NCI-H1930 (cell line): ENCODE results near the gene HDAC3.
A peak's percentile ranks its signal among the peaks of the same experiment; 100 is the strongest.

ENCODE experiments used
- DNase-seq, 2 experiments: peaks; one replicate each; lab custom pipeline; 2025; lab: John Stamatoyannopoulos, UW

HDAC3 gene

DNA sequence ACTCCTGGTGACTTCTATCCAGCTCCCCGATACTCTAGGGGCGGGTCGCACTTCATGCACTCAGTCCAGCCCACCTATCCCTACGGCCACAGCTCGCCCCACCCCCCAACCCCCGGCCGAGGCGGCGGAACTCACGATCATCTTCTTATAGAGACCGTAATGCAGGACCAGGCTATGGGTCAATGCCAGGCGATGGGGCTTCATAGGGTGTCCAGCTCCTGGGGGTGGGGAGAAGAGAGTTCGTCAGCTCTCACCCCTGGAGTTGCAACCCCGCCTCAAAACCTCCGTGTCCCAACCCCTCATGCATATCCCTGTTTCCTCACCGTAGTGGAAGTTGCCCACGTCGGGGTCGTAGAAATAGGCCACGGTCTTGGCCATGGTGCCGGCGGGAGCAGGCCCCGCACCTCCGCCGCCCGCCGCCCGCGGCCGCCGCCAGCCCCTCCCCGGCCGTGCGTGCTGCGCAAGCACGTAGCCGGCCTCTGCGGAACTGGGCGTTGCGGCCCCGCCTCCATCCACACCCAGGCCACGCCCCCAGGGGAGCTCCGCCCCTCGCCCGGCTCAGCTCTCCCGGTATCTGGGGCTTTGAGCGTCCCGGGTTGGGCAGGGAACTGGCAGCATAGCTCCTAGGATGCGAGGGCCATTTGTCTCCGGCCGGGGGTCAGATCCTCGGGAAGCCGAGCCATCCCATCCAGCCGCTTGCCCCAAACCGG lies at the start of gene HDAC3, which contains the start of gene RELL2:
HDAC3 (minus strand) TSS at position 437 of the 710 bp plus-strand sequence; CDS start at position 378, 59 bp downstream.
RELL2 (plus strand) TSS at position 585 of the 710 bp plus-strand sequence. CDS start 1,229 bp downstream, outside the sequence.
- DNase-seq, result peak; percentile 44 to 83

DNA sequence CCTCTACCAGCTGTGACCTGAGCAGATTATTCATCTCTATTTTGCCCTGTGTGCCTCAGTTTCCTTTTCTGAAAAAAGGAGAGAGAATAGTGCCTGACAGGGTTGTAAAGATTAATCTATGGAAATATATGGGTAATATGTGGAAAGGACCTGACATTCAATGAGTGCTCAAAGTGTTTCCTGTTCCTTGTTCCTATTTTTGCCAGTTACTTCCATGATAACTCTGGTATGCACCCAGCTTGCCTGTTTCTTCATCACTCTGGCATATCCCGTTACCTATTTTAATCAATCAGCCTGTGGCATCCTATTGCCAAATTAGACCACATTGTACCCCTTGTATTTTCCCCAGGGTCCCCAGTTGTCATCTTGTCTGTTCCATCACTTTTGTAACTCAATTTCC lies 48.9 kb upstream of the HDAC3 start:
- no peak for DNase-seq

DNA sequence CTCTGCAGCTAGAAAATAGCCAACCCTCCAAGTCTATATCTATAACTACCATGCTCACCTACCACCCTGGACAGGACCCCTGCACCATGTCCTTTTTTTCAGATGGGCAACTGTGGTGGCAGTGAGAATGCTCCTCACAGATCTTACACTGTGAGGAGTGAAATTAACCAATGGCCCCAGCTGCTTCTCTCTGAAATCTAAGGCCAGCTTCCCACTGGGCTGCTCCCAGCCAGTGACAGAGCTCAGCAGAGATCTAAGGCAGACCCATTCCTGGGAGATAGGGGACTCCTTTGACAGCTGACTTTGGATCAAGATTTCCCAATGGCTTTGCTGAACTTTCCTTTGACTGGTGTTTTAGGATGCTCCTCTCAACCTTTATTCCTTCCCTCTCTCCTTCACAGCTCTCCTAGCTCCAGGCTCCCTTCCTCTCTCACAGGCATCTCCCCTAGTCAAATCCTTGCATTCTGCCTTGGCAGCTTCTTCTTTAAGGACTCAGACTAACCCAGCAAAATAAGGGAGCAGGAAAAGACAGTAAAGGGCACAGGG lies 47.0 kb upstream of the HDAC3 start:
- DNase-seq, result no peak

DNA sequence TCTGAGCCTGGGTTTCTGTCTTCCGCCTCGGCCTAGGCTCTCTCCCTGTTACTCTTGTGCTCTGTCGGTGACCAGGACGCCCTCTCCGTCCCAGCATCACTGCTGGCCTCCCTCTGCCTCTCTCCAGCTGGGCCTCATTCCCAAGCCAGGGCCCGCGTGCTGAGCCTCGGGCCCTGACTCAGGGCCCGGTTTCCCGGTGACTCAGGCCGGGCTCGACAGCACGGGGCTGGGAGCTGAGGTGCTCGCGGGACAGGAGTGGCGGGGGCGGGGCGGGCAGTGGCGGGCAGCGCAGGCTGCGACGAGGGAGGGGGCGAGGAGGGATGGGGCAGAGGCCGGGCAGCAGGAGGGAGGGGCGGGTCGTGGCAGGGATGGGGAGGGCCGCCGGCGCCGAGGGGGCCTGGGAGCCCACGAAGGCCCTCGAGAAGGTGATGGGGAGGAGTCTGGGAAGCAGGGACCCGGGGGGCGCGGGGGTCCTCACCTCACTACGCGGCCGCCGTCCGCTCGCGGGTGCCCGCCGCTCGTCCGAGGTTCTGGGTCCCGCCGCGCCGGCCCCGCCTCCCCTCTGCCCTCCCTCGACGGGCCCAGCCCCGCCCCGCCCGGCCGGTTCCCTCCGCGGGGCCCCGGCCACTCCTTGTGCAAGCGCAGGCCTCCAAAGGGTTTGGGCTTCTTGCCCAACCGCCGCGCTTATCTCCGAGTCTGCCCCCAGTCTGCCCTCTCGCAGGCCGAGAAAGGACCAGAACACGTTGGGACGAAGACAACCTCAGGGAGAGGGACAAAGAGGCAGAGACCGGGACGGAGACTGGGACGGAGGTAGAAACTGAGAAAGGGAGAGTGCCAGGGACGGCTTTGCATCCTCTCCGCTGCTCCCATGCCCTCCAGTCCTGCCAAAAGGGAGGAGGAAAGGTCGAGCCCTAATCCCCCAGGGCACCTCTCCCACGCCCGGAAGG lies 45.3 kb upstream of the HDAC3 start, which contains the start of gene ARAP3:
ARAP3 (minus strand) TSS at position 536 of the 947 bp plus-strand sequence. CDS start 1,744 bp downstream, outside the sequence.
- no peak for DNase-seq

DNA sequence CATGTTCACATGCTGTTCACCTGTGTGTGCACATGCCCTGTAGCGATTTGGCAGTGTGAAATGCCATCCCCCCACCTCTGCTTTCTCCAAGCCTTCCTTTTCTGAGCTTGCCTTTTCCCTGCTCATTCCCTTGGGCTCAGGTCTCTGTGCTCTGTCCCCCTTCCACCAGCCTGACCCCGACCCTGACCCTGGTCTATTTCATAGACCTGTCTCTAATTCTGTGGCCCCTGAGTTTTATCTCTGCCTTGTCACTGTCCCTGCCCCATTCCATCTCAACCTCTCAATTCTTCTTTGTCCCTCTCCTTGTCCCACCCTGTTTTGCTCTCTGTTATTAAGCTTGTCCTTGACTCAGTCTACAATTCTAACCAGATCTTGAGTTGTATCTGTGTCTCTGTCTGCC lies 44.6 kb upstream of the HDAC3 start:
- DNase-seq, result no peak

DNA sequence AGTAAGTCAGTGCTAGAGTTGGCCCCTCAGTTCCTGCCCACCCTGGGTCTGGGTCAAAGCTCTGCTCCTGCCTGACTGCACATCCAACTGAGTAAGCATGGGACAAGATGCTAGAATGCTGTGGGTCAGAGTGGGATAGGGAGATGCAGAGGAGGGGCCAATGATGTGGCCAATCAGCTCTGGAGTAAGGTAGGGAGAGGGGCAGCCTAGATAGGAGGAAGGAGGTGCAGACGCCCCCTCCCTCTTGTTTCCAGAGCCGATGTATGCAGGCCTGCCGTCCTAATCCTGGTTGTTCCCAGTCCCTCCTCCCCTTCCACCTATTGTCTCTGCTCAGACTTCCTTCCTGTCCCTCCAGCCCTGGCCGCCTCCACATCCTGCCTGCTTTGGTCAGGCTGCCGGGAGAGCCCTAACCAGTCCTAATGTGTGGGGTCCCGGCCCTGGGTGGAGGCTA lies 44.1 kb upstream of the HDAC3 start:
- no peak for DNase-seq

DNA sequence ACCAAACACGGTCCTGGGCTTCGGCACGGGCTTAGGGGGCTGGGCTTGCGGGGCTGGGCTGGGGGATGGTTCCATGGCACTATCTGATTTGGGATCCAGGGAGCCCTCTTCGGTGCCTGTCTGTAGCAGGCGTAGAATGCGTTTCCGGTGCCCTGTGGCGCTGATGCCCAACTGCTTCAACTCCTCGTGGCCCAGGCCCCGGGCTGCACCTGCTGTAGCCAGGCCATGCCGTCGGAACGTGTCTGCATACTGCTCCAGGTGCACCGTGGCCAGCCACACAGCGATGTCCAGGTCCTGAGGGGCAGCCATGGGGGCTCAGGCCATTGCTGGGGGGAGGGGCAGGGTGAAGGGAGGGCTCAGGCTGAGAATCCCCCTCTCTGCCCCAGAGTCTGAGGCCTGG lies 43.5 kb upstream of the HDAC3 start:
- DNase-seq, result no peak

DNA sequence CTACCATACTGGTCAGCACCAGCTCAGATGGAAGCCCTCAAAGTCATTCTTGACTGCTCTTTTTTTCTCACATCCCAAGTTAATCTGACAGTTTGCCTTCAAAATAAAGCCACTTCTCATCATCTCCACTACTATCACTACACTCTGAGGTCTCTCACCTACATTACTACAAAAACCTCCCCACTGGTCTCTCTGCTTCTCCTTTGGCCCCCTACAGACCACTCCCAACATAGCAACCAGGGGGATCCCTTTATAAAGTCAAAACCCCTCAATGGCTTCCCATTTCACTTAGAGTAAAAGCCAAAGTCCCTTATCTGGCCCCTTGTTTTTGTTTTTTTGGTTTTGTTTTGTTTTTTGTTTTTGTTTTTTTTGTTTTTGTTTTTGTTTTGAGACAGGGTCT lies 40.8 kb upstream of the HDAC3 start:
- DNase-seq, result no peak

DNA sequence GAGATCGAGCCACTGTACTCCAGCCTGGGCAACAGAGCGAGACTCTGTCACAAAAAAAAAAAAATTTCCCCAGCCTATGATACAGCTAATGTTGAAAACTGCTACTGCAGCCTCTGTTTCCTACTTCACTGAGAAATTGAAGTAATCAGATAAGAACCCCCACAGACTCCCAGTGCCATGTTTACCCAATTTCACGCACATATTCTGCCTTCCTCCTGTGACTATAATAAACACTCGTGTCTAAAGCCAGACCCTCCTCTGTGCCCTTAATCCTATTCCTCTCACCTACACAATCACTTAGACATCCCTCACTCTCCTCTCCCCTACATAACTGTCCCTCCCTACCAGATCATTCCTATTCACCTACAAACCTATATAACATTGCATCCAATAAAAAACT lies 39.0 kb upstream of the HDAC3 start:
- DNase-seq, result no peak

DNA sequence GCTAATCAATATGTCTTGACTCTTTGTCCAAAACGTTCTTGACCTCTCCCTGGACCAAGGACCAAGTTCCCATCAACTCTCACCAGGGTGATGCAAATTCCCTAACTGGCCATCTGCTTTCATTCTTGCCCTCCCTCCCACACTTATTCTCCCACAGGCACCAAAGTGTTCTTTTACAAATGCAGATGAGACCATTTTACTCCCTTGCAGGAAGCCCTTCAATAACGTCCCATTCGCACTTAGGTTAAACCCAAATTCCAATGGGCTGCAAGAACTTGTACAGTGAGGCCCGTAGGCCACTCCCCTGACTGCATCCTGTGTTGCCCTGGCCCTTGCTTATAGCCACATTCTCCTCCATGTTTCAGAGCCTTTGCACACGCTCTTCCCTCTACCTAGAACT lies 38.1 kb upstream of the HDAC3 start:
- no peak for DNase-seq

DNA sequence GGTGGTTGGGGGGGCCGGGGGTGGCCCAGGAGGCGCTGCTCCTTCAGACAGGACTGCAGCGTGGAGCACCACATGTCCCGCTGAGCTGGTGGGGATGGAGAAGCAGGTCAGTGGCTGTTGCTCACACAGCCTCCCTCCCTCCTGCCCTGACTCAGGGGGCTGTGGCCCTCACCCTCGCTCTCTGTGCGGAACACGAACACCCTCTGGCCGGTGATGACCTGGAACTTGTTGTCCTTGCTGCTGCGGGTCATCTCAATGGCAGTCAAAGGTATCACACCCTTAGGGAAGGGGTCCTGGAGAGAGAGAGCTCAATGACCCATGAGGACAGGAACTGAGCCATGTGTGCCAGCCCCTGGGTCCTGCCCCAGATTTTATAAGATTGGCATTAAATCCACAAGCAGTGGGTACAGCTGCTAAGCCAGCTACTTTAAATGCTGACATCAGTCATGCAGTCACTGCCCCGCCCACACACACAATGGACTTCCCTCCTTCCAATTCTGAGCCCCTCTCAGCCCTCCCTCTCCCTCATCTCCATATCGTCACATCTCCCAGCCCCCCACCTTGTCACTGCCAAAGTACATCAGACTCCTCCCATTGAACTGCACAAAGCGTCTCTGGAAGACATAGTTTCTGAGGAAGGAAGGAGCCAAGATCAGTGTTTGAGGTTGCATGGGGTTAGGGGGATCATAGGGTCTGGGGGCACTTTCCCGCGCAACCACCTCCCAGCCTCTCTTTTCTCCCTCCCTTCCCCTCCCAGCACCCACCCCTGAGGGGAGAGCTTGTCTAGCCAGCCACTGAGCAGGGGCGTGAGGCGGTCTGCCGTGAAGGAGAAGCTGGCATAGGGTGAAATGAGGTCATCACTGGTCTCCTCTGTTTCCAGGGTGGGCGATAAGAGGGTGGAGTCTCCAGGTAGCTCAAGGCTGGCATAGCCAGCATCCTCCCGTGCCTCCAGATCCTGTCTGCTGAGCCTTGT lies 36.5 kb upstream of the HDAC3 start:
- DNase-seq, result no peak

DNA sequence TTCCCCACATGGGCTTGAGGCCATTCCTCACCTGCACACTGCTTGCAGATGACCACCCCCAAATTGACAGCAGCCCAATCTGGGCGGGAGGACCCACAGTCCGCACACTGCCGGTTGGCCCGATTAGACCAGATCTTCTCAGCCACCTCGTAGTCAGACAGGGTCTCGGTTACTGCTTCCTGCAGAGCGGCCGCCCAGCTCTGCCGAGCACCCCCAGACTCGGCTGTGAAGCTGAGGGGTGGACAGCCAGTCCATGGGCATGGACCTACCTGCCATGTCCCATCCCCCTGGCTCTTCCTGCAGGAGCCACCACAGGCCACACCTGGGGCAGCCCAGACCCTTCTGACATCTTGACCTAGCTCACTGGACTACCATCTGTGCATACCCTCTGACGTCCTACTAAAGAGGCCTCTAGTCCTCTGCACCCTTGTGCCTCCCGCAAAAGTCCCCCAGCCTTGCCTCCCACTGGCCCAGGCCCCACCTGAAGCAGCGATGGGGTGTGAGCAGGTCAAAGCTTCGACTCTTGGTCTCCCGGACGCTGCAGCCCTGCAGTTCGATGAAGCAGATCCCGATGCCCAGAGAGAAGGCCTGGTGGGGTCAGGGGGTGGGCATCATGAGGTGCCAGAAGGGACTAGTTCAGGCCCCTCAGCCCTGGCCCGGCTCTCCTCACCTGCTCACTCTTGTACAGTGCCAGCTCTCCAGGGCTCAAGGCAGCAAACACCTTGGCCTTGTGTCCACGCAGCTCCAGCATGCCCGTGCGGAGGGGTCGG lies 35.6 kb upstream of the HDAC3 start:
- no peak for DNase-seq

DNA sequence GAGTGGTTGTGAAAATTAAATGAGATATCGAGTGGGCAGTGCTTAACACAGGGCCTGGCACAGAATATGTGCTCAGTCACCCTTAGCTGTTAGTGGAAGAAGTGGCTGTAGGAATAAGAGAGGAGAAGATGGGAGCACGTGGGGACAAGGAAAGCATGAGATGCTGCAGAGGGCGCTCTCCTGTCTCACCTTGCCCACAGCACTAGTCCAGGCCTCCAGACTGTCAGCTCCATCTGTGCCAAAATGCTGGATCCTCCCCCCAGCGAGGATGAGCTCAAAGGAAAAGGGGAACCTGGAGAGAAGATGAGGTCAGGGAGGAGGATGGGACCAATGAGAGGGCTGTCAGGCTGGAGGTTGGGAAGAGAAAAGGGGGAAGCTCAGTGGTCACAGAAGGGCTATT lies 32.9 kb upstream of the HDAC3 start:
- no peak for DNase-seq

DNA sequence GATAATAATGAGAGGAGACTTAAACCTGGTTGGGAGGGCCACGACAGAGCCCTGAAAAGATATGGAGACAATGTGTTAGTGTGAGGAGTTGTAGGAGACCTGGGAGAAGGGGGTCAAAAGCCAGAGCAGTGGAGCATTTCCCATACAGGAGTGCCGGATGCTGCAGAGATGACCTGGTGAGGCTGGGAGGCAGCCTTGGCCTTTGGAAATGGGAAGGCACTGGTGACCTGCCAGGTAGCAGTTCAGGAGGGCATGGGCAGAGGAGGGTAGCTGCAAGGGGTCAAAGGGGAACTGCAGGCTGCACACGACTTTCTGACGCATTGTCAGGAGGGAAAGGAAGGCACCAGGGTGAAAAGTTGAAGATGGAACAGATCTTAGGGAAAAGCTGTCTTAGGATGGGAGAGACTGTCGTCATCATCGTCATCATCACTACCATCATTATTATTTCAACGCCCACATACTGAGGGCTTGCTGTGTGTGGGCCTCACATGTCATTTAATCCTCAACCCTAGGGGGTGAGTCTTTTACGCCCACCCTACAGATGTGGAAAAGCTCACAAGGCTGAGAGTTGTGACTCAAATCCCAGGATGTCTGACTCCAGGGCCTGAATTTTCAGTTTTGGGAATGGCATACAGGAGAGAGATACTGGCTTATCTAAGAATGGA lies 32.1 kb upstream of the HDAC3 start:
- no peak for DNase-seq

DNA sequence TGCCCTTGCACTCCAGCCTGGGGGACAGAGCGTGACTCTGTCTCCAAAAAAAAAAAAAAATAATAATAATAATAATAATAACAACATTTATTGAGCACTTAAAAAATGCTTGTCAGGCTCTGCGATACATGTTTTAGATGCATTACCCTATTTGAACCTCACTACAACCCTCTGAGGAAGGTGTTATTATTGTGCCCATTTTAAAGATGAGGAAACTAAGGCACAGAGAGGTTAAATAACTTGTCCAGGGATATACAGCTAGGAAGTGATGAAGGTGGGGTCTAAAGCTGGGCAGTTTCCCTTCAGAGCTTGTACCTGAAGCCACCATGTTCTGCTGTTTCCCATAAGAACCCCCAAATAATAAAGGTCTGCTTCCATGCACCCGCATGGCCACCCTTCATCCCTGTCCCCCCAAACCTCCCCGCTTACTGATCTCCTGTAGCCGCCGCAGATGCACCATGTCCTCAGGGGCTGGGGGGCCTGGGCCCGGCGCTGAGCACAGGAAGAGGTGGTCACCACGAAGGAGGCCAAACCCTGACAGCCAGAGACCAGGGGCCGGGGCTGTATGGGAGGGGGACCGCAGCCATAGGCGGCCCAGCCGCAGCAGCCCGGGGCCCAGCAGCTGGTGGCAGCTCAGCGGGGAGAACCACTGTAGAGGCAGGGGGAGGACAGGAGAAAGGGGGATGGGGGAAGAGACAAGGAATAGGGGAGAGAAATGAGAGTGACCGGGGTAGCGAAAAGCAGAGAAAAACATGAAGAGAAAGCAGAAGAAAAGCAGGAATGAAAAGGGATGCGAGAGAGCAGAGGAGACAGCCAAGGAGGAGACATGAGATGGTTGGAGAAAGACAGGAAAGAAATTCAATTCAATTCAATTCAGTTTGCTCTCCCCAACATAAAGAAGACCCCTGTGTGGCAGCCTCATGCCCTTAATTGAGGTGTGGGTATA lies 29.6 kb upstream of the HDAC3 start:
- DNase-seq, result no peak

DNA sequence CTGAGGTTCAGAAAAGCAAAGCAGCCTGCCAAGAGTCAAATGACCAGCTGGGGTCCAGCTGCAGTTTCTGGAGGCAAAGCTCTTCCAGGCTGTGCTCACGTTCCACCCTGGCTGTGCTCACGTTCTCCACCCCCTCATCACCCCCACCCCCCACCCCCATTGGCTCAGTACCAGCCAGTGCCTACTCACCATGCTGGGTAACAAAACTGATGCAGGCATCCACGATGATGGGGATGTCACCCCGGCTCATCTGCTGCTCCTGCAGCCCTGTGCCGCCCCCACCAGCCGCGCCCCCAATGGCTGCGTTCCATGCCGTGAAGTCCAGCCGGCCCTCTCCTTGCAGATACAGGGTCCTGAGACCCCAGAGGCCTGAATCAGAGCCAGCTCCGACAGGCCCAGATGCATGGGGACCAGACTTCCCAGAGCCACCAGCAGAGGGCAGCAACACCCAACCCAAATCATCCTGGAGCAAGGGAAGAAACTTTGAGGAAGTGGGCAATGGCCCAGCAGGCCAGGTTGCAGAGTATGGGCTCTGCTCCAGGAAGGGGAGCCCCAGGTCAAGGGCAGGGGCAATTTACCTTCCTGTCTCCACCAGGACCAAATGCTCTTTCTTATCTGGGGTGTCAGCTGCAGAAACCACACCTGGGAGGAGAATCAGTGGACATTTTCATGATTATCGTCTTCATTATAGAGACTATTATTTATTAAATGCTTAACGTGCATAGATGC lies 28.2 kb upstream of the HDAC3 start:
- peak in 1 of 2 experiments; percentile 7 for DNase-seq

DNA sequence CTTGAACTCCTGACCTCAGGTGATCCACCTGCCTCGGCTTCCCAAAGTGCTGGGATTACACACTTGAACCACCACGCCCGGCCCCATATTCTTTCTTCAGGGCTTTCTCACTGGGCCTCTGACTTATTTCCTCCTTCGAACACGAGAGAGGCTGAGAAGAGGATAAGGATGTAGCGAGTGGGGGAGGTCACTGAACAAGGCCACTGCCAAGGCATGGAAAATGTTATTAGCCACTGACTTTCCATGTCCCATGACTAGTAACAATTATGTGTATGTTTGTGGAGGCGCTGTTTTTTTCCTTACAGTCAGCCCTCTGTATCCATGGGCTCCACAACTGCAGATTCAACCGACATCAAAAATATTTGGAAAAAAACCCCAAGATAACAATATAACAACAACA lies 26.9 kb upstream of the HDAC3 start:
- DNase-seq, result no peak

DNA sequence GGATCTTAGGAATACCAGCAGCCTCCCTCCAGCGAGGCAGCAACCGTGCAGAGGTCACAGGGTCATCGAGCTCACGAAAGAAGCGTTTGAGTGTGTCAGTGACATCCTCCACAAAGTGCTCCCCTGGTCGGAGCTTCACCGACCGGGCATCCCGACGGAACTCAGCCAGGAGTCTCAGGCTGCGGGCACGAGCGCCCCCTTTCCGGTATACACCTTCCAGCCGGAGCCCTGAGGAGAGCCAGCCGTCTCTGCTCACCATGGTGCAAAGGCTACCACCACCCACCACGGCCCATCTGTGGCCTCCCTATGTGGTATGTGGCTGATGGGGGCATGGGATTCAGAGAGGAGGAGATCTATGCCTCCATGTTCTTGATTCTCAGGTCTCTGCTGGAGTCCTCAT lies 25.4 kb upstream of the HDAC3 start:
- DNase-seq, result no peak
